Ovary (tissue), 9 donors: ENCODE results near the gene KRT33A. TPM values are rescaled to one million over a fixed set of nuclear protein-coding genes. Genes with fewer than 3 reads are reported as not detected.

ENCODE experiments used
- DNase-seq, 5 donors: peaks; one replicate each; pipeline ENCODE4 v3.0.0-alpha.2; 2019 to 2020
- H3K27ac ChIP-seq, 2 donors: fragments of 200-600 bp; one replicate each; pipeline versions ENCODE4 v1.5.1 to v1.8.0; 2019 to 2022
- H3K27me3 ChIP-seq: fragments of 200-600 bp; one replicate; pipeline ENCODE4 v1.8.0; 2022
- H3K36me3 ChIP-seq: fragments of 200-600 bp; sonication (generic); one replicate; pipeline ENCODE4 v1.5.1; 2019
- H3K4me1 ChIP-seq: one replicate; pipeline ENCODE4 v1.8.1; 2013; ENCODE audit warnings: mild to moderate bottlenecking, moderate library complexity; ENCODE audit not compliant: insufficient read depth
- H3K4me3 ChIP-seq: fragments of 200-600 bp; sonication (generic); one replicate; pipeline ENCODE4 v1.5.1; 2017
- H3K9me3 ChIP-seq, 2 donors: fragments of 200-600 bp in 1 of 2; sonication (generic) in 1 of 2; one replicate each; pipeline versions ENCODE4 v1.5.1 to v1.8.1; 2013 to 2019; ENCODE audit warnings: mild to moderate bottlenecking in 1 of 2, moderate library complexity in 1 of 2
- CTCF ChIP-seq, 3 donors: fragments of 450-650 bp in 2 of 3; fragments of 200-600 bp in 1 of 3; IDR thresholded peaks; one replicate each; pipeline versions ENCODE4 v1.5.1 to v1.8.0; 2016 to 2022; ENCODE audit warnings: antibody characterized with exemption in 3 of 3, mild to moderate bottlenecking in 1 of 3
- EP300 ChIP-seq: sonication (generic); formaldehyde crosslinking; IDR thresholded peaks from one replicate; pipeline ENCODE4 v1.6.1; 2017; ENCODE audit warnings: antibody characterized with exemption
- POLR2A ChIP-seq: fragments of 450-650 bp; IDR thresholded peaks from one replicate; pipeline ENCODE4 v1.6.1; 2017; ENCODE audit warnings: antibody characterized with exemption, mild to moderate bottlenecking, moderate library complexity
- whole genome bisulfite sequencing, 3 donors: extraction: QIAGEN DNeasy Blood & Tissue Kit in 1 of 3; methylation state at CpG; one replicate each; pipeline versions ENCODE4 v1.1.5 to v1.1.7; 2013 to 2017; 5-methylcytosine and 5-hydroxymethylcytosine counted together
- intact Hi-C, 4 donors: fragments of 100-400 bp; cut with DNase I; formaldehyde crosslinking; loops; one replicate each; pipeline versions ENCODE4 v1.11.0 to v1.15.1; 2022 to 2023
- polyA plus RNA-seq, 2 donors: library from polyadenylated mRNA; stranded (reverse); fragments of 200-250 nt in 1 of 2; fragments of 350-450 nt in 1 of 2; fragmentation: Illumina TruSeq in 1 of 2; extraction: RNeasy Lipid Tissue Mini Kit (QIAGEN cat#74804) in 1 of 2; gene quantifications; one replicate each; pipeline ENCODE4 v1.2.3, GENCODE V29; 2013 to 2014
- total RNA-seq, 7 donors: library from RNA; depleted of rRNA in 2 of 7; stranded (reverse); fragments of >200 nt in 2 of 7; fragmentation: NEBNext Ultra II Directional in 3 of 7; extraction: Animal tissue kit (Norgen Biotek cat#: 25700) in 3 of 7; gene quantifications; one replicate each; pipeline versions ENCODE4 v1.1.0 to v1.2.4, GENCODE V29; 2016 to 2023
- donor health status: DM: no; HTN: no; CAD: no; lungs with moderate emphysema.
- donor health status: DM: no; HTN: no; CAD: no.
- donor health status: Bipolar disorder and iron deficiency.
- donor health status: DM: yes; HTN: yes; CAD: no.
- donor health status: DM: no; HTN: no; CAD: no.
- donor health status: DM: yes; HTN: yes; CAD: no.

Gene KRT33A
- total and polyA plus RNA-seq, 9 donors, result not detected

DNA sequence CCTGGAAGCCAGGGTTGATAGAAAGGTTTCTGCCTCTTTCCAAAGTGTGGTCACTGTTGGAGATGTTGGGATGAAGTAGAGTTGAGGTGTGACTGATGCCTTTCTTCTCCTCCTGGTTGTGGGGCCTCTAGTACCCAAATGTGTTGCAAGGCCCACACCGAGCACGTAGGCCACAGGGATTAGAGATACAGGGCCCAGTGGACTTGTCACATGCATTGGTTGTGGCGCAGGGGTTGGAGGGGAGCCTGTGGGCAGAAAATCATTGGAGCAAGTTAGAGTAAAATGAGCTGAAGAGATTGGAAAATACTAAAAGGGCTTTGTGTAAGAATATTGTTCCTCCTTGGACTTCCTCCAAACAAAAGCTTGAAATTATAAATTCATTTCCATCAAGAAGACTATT lies 4.6 kb downstream of the KRT33A start:
- intact Hi-C loops, result no loop called here
- H3K36me3 ChIP-seq, result no peaks in the 10 kb centered on the region
- no peaks in the 10 kb centered on the region for H3K9me3 ChIP-seq
- H3K4me3 ChIP-seq, result no peak overlapping the region
- no peaks in the 10 kb centered on the region for H3K4me1 ChIP-seq
- TF ChIP-seq EP300, result no peak
- H3K27me3 ChIP-seq, result no peaks in the 10 kb centered on the region
- no peak overlapping the region for H3K27ac ChIP-seq
- WGBS, 3 donors, result 93 to 95% (median 95%) methylated on average over 3 of the region's 3 CpGs
- DNase-seq, result no peak

DNA sequence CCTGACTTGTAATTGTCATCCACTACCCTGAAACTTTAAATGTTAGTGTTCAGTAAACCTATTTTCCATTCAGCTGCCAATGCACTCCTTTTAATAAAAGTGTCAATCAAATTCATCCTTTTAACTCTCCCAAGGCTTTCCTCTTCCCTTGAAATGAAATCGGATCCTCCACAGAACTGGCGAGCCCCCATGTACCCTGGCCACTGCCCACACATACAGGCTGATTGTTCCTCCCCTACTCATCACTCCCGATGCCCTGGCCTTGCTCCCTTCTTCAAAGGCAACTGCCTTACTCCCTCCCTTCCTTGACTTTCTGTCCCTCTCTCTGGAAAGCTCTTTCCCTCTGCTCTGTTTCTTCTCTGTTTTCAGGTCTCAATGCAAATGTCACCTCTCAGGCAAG lies 7.6 kb downstream of the KRT33A start:
- H3K27me3 ChIP-seq, result no peaks in the 10 kb centered on the region
- no peak overlapping the region for H3K27ac ChIP-seq
- H3K36me3 ChIP-seq, result no peaks in the 10 kb centered on the region
- TF ChIP-seq POLR2A, result no peak
- no peaks in the 10 kb centered on the region for H3K4me1 ChIP-seq
- no peak for DNase-seq
- H3K4me3 ChIP-seq, result no peak overlapping the region
- no peaks in the 10 kb centered on the region for H3K9me3 ChIP-seq
- intact Hi-C loops, result no loop called here
- WGBS, 3 donors, result 15 to 23% (median 16%) methylated on average over 3 of the region's 3 CpGs

DNA sequence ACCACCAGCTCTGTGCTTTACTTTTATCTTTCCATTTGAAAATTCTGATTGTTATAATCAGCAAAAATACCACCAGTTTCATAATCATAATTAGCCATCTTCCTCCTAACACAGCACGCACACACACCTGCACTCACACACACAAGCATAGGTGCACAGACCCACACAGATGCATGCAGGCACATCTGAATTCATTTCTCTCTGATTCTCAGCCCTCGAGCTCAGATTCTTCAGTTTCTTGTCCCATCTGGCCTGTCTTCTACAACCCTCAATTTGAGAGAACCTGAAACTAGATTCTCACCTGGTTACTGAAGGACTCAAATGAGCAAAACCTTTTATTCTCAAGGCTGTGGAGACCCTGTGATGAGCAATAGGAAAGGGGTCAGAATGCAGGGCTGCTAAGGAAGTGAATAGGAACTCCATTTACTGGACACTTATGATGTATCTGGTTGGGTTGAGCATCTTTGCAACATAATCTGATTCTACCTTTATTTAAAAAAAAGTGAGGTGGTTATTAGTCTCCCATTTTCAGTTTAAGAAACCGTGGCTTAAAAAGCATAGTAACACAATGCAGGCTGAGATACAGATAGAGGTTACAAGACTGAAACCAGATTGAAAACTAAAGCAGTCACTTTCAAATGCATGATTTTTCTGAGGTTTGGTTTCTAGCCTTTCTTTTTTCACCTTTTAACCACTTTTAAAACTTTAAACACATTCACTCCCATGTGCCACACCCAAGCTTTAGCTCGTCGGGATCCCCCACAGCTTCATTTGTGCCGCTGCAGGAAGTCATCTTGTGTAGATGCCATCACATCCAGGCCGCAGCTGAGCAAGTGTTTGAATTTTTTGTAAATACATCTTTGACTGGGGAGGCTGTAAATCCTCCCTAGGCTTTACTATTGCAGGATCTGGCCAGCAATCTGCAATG lies 9.4 kb downstream of the KRT33A start:
- no peak overlapping the region for H3K27ac ChIP-seq
- WGBS, 3 donors, result 79 to 83% (median 80%) methylated on average over 7 of the region's 7 CpGs
- H3K4me3 ChIP-seq, result no peak overlapping the region
- no peaks in the 10 kb centered on the region for H3K9me3 ChIP-seq
- H3K36me3 ChIP-seq, result no peaks in the 10 kb centered on the region
- no peaks in the 10 kb centered on the region for H3K27me3 ChIP-seq
- DNase-seq, result no peak
- no peaks in the 10 kb centered on the region for H3K4me1 ChIP-seq
- intact Hi-C loops, result no loop called here
- TF ChIP-seq EP300 (no peak), POLR2A (no peak), CTCF (IDR thresholded peaks at IDR 0.05) (no peak)

GRCh38 chr17:41340494-41340893 lies 10.1 kb downstream of the KRT33A start:
- intact Hi-C loops, result no loop called here
- no peaks in the 10 kb centered on the region for H3K9me3 ChIP-seq
- H3K4me1 ChIP-seq, result no peaks in the 10 kb centered on the region
- H3K4me3 ChIP-seq, result no peak overlapping the region
- H3K36me3 ChIP-seq, result no peaks in the 10 kb centered on the region
- no peaks in the 10 kb centered on the region for H3K27me3 ChIP-seq
- WGBS, 3 donors, result 55 to 62% (median 56%) methylated on average over 3 of the region's 3 CpGs
- TF ChIP-seq CTCF (IDR thresholded peaks at IDR 0.05), result no peak
- no peak for TF ChIP-seq EP300
- TF ChIP-seq POLR2A, result no peak
- no peak for DNase-seq
- no peak overlapping the region for H3K27ac ChIP-seq

DNA sequence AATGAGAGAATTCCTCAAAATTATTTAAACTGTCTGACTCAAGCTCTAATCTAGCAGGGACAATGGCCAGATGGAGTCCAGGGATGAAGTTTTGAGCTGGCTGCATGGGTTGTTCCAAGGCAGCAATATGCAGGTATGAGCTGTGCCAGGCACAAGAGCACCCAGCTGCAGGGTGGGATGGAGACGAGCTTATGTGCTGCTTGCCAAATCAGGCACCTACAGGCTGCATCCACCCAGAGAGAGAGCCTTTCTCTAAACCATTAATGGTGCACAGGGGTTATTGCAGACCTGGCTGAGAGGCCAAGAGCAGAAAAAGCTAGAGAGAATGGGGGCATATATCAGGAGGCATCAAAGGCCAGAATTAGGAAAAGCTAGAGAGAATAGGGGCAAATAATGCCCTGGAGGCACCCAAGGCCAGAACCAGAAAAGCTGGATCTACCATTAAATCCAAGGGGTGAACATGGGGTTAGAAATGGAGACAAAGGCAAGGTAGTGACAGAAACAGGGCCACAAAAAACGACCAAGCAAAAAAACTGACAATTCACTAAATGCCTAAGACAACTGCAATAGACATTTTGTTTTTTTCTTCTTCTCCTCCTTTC lies 11.0 kb downstream of the KRT33A start:
- no peak for DNase-seq
- Histone ChIP-seq H3K36me3 (no peaks in the 10 kb centered on the region), H3K27ac (no peak overlapping the region), H3K4me1 (no peaks in the 10 kb centered on the region), H3K27me3 (no peaks in the 10 kb centered on the region), H3K4me3 (no peak overlapping the region), H3K9me3 (no peaks in the 10 kb centered on the region)
- TF ChIP-seq POLR2A (no peak), EP300 (no peak), CTCF (IDR thresholded peaks at IDR 0.05) (no peak)
- intact Hi-C loops, result no loop called here
- 75 to 80% (median 79%) methylated on average over 2 of the region's 2 CpGs for WGBS, 3 donors
